ENCODE results near the gene EHBP1.

Gene EHBP1

GRCh38 chr2:62705007-62705829, at the start of gene EHBP1:
EHBP1 (plus strand) TSS chr2:62705713; CDS start chr2:62707192, 1,479 bp downstream.
- peak; percentile 99 for DNase-seq

GRCh38 chr2:62657783-62658182, 47.7 kb upstream of the EHBP1 start:
- DNase-seq = no peak

GRCh38 chr2:62658891-62659290, 46.6 kb upstream of the EHBP1 start:
- DNase-seq = no peak

GRCh38 chr2:62660087-62660486, 45.4 kb upstream of the EHBP1 start:
- no peak for DNase-seq

GRCh38 chr2:62660582-62661262, 44.8 kb upstream of the EHBP1 start:
- DNase-seq = no peak

GRCh38 chr2:62661263-62661635, 44.3 kb upstream of the EHBP1 start:
- DNase-seq = no peak

GRCh38 chr2:62662131-62662530, 43.4 kb upstream of the EHBP1 start:
- no peak for DNase-seq

GRCh38 chr2:62662554-62662953, 43.0 kb upstream of the EHBP1 start:
- DNase-seq = no peak

GRCh38 chr2:62663411-62663810, 42.1 kb upstream of the EHBP1 start:
- no peak for DNase-seq

GRCh38 chr2:62663920-62664795, 41.4 kb upstream of the EHBP1 start:
- no peak for DNase-seq

GRCh38 chr2:62665446-62665845, 40.1 kb upstream of the EHBP1 start:
- no peak for DNase-seq

GRCh38 chr2:62669180-62669579, 36.3 kb upstream of the EHBP1 start:
- DNase-seq = no peak

- no peak for DNase-seq
These were observed 32.9 kb upstream of the EHBP1 start for GRCh38 chr2:62672601-62673000.

GRCh38 chr2:62675062-62675461, 30.5 kb upstream of the EHBP1 start:
- no peak for DNase-seq

GRCh38 chr2:62685256-62685655, 20.3 kb upstream of the EHBP1 start:
- DNase-seq = no peak

- DNase-seq = no peak
These were observed 19.4 kb upstream of the EHBP1 start for GRCh38 chr2:62686012-62686685.

GRCh38 chr2:62687636-62688035, 17.9 kb upstream of the EHBP1 start:
- DNase-seq = no peak

- no peak for DNase-seq
These were observed 16.7 kb upstream of the EHBP1 start for GRCh38 chr2:62688771-62689170.

- no peak for DNase-seq
These were observed 14.3 kb upstream of the EHBP1 start for GRCh38 chr2:62691186-62691585.

- no peak for DNase-seq
These were observed 13.3 kb upstream of the EHBP1 start for GRCh38 chr2:62692225-62692624.

GRCh38 chr2:62698653-62699052, 6.9 kb upstream of the EHBP1 start:
- no peak for DNase-seq

GRCh38 chr2:62704654-62705006, 883 bp upstream of the EHBP1 start:
- no peak for DNase-seq

All from activated CD4-positive, CD25-positive, alpha-beta regulatory T cell treated with anti-CD3 and anti-CD28 coated beads, Interleukin-2, amount 50 U/mL, for 72 hours (primary cell).